GM19452 (cell line): ENCODE results near the gene GBE1.

ENCODE experiments used
- ATAC-seq: cut with Tn5 transposase; IDR thresholded peaks from one replicate; pipeline ENCODE4 v1.9.1; 2021; ENCODE audit not compliant: unreplicated experiment

GBE1 gene

DNA sequence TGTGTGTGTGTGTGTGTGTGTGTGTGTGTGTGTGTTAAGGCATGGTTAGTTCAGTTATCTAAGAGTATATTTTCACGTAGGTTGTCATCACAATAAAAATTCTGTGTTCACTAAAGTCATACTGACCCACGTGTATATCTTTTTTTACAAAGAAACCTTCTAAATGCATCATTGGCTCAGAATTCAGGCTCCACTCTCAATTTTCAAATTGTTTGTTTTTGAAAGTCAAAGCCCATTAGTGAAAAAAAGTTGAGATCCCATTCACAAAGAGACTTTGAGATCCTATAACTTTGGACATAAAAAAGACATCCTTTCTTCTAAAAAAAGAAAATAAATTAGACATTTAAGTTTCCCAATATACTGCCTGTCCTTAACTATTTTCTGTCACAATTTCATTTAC is 59.3 kb downstream of the GBE1 start:
- no peak for ATAC-seq

DNA sequence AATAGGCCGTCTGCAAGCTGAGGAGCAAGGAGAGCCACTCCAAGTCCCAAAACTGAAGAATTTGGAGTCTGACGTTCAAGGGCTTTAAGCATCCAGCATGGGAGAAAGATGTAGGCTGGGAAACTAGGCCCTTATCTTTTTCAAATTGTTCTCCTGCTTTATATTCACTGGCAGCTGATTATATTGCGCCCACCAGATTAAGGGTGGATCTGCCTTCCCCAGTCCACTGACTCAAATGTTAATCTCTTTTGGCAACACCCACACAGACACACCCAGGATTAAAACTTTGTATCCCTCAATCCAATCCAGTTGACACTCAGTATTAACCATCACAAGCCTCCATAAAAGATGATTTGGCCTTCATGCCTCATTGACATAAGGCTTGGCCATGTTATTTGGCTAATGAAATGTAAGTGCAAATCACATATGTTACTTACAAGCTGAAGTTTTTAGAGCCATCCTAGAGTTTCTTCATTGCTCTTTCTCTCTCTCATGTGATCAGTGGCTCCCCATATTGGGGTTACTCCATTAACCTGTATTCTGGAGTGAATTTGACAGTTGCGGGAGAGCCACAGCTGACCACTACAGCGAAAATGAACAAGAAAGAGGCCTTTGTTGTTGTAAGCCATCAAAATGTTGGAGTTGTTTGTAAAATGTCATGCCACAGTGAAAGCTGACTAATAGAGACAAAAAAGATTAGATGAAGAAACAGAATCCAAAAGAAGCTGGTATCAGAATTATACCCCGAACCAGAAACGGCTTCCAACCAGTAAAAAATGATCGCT is 61.7 kb downstream of the GBE1 start:
- ATAC-seq, result no peak

- ATAC-seq, result no peak
Observed at GRCh38 chr3:81696090-81696489, 65.4 kb downstream of the GBE1 start.

- ATAC-seq, result no peak
Observed at GRCh38 chr3:81695302-81695701, 66.1 kb downstream of the GBE1 start.

GRCh38 chr3:81694662-81695061 is 66.8 kb downstream of the GBE1 start:
- no peak for ATAC-seq

DNA sequence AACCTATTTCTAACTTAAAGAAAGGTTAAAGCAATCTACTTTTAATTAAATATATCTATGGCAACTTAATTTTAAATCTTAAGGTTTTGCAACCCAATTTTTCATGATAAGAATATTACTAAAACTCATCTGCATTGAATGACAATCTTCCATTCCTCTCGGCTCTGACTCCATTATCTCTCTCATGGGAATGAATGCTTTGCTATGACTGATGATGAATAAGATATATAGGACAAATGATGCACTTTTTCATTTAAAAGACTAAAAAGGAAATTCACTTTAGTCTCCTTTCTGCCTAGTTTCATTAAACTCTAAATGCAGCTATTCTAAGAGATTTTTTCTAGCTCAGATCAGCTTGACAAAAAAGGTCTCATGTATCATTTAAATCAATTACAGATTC is 68.7 kb downstream of the GBE1 start:
- ATAC-seq, result no peak

GRCh38 chr3:81689617-81690016 is 71.8 kb downstream of the GBE1 start:
- no peak for ATAC-seq

GRCh38 chr3:81684751-81685395 is 76.6 kb downstream of the GBE1 start:
- no peak for ATAC-seq

- ATAC-seq, result no peak
Observed at GRCh38 chr3:81676706-81677456, 84.6 kb downstream of the GBE1 start.

GRCh38 chr3:81674690-81675089 is 86.8 kb downstream of the GBE1 start:
- ATAC-seq, result no peak

- no peak for ATAC-seq
Observed at GRCh38 chr3:81668283-81668682, 93.2 kb downstream of the GBE1 start.

DNA sequence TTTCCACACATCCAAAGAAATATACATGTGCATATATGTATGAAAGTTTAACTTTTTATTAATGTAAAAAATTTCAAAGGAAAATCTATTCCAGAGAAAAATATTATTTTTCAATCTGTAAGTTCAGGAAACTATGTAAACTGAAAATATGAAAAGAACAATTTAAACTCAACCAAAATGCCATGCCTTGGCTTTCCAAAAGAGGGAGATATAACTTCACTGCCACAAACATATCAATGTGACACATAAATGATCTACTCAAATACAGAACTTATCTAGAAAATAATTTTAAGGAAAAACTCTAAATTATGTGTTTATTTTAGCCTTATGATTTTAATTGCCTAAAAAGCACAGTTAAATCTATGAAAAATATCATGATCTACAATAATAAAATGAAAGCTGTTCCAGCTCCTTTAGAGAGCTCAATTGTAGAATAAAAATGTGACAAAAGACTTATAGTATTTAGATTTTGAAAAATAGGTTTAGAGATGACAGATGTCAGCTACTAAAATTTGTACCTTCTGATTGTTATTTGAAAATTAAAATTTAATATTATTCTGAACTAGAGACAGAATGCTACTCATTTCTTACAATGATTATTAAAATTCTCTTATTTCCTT is 94.8 kb downstream of the GBE1 start:
- no peak for ATAC-seq

- no peak for ATAC-seq
Observed at GRCh38 chr3:81663114-81663513, 98.3 kb downstream of the GBE1 start.

GRCh38 chr3:81660036-81660435 is 101.4 kb downstream of the GBE1 start:
- no peak for ATAC-seq

GRCh38 chr3:81658322-81658997 is 103.0 kb downstream of the GBE1 start:
- ATAC-seq, result no peak

GRCh38 chr3:81651139-81651538 is 110.3 kb downstream of the GBE1 start:
- no peak for ATAC-seq

- no peak for ATAC-seq
Observed at GRCh38 chr3:81650187-81650586, 111.3 kb downstream of the GBE1 start.

DNA sequence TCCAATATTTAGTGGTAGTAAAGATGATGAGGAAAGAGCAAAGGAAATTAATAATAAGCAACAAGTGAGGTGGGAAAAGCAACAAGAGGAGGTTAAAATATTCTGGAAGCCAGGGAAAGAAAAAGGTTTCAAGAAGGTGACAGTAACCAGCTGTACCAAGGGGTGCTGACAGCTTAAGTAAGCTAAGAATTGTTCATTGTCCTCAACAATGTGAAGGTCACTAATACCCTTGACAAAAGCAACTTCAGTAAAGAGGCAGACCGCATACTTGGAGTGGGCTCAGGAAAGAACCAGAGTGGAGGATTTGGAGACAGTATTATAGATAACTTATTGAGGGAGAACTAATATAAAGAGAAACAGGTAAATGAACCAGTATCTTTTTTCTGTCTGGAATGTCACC is 116.2 kb downstream of the GBE1 start:
- no peak for ATAC-seq

DNA sequence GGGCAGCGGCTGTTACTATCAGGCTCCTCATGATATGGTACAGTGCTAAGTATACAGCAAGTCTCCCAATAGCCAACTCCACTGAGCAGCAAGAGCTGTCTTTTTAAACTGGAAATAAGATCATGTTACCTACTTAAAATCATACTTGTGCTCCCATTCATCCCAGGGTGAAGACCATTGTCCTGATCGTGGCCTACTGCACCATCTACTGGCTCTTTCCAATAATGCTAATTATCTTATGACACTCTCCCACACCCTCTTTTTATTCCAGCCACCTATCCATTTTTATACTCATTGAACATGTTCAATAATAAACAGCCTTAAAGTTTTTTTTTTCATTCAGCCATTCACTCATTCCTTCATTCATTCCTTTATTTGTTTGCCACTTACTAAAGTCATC is 117.7 kb downstream of the GBE1 start:
- ATAC-seq, result no peak

- ATAC-seq, result no peak
Observed at GRCh38 chr3:81638480-81638879, 123.0 kb downstream of the GBE1 start.

GRCh38 chr3:81632659-81633058 is 128.8 kb downstream of the GBE1 start:
- no peak for ATAC-seq
